OCI-LY1 (cell line): Measurements from ENCODE around the gene PGBD5.

Experiments used
- EZH2 ChIP-seq: fragments of 200-600 bp; sonication (generic), shearing (Covaris generic); IDR thresholded peaks from 2 replicates; pipeline ENCODE4 v1.8.0; 2017; ENCODE audit warnings: borderline replicate concordance, mixed run types, mild to moderate bottlenecking, antibody characterized with exemption, low read length, moderate library complexity, mixed read lengths
- TF ChIP-seq, protein P1 (sequence below): fragments of 200-600 bp; sonication (generic), shearing (Covaris generic); IDR thresholded peaks from 2 replicates; pipeline ENCODE4 v1.5.1; 2017; ENCODE audit warnings: mild to moderate bottlenecking, antibody characterized with exemption, low read length, moderate library complexity, mixed read lengths

DNA sequence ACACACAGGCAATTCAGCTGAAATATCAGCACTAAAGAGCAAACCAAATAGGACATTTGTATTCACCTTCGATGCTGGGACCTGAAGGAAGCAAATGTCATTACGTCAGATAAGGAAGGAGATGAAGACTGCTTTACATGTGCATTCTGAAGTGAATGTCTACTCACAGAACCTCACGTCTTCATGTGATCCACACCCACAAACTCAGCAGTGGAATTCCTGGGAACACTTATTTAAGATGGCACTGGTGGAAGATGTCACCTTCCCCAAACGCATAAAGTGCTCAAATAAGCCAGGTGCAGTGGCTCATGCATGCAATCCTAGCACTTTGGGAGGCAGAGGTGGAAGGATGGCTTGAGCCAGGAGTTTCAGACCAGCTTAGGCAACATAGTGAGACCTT is 11.4 kb downstream of the PGBD5 start:
- TF ChIP-seq EZH2: no peak
- TF ChIP-seq, protein P1, sequence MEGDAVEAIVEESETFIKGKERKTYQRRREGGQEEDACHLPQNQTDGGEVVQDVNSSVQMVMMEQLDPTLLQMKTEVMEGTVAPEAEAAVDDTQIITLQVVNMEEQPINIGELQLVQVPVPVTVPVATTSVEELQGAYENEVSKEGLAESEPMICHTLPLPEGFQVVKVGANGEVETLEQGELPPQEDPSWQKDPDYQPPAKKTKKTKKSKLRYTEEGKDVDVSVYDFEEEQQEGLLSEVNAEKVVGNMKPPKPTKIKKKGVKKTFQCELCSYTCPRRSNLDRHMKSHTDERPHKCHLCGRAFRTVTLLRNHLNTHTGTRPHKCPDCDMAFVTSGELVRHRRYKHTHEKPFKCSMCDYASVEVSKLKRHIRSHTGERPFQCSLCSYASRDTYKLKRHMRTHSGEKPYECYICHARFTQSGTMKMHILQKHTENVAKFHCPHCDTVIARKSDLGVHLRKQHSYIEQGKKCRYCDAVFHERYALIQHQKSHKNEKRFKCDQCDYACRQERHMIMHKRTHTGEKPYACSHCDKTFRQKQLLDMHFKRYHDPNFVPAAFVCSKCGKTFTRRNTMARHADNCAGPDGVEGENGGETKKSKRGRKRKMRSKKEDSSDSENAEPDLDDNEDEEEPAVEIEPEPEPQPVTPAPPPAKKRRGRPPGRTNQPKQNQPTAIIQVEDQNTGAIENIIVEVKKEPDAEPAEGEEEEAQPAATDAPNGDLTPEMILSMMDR: no peak
